ENCODE results near the gene NDRG2.

GRCh38 chr14:20980906-20981305, 44.0 kb downstream of the NDRG2 start:
- TF ChIP-seq POLR2A (IDR thresholded peaks at IDR 0.05) (no peak), CTCF (IDR thresholded peaks at IDR 0.05 in 8 of 11, conservative IDR thresholded peaks at IDR 0.05 in 3 of 11) (no peak), POLR2AphosphoS5 (IDR thresholded peaks at IDR 0.05) (no peak)

Measured in spleen (tissue), 7 donors.